Measurements from ENCODE around the gene ZNF3.

Gene ZNF3

DNA sequence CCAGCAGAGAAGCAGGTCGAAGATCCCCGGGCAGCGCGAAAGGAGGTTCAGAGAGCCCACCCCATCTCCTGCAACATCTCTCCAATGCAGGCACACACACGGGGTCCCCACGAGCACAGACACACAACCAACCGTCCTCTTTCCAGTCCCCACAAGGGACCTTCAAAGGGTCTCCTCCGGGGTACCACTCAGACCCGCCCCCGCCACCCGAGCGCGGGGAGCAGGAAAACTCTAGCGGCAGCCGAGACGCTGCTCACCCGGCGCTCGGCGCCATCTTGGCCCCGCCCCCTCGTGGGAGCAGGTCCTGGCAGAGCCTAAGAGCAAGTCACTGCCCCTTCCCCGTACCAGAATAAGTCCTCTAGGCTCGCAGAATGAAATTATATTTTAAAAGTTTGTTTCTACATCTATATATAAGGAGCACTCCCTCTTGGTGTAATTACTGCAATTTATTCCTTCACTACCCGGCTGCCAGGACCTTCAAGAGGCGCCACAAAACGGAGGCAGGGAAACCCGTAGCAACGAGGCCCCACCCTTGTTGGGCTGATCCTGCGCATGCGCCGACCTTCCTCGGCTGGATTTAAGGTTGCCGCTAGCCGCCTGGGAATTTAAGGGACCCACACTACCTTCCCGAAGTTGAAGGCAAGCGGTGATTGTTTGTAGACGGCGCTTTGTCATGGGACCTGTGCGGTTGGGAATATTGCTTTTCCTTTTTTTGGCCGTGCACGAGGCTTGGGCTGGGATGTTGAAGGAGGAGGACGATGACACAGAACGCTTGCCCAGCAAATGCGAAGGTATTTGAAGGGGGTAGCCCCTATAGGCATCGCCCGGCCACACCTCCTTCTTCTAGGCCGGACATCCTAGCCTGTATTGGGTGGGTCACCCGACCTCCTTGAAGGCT is 37.8 kb upstream of the ZNF3 start, which contains the start of the genes CNPY4 and TAF6:
TSS of gene CNPY4 (plus strand) at position 563 of the 898 bp plus-strand sequence. CDS start at position 674, 111 bp downstream.
TSS of gene TAF6 (minus strand) at position 287 of the 898 bp plus-strand sequence. CDS start 5,149 bp downstream, outside the sequence.
- H3K9ac ChIP-seq (ENCODE audit: insufficient read length, low read depth) = peak within 1 kb of the TSS; percentile 96
- peak within 1 kb of the TSS; percentile 87 for H3K4me3 ChIP-seq (ENCODE audit: insufficient read length, low read depth)
- no peak for TF ChIP-seq SUZ12 (IDR thresholded peaks at IDR 0.05; ENCODE audit: extremely low read depth, insufficient read depth, insufficient read length)
- TF ChIP-seq YY1 (IDR thresholded peaks at IDR 0.05; ENCODE audit: insufficient read depth, insufficient read length) = peak; percentile 90
- no peak for TF ChIP-seq ZNF274 (IDR thresholded peaks at IDR 0.05; ENCODE audit: low read depth, low read length)
- H3K27me3 ChIP-seq (ENCODE audit: insufficient read depth, insufficient read length) = no peaks in the 10 kb centered on the region
- no peaks in the 10 kb centered on the region for H3K4me1 ChIP-seq (ENCODE audit: insufficient read depth, insufficient read length)
- peaks cover 23% of the 10 kb centered on the region for H3K36me3 ChIP-seq (ENCODE audit: insufficient read depth, insufficient read length, low read length)
- DNase-seq (ENCODE audit: low read depth, low spot score) = peak; percentile 94
- no peaks in the 10 kb centered on the region for H3K9me3 ChIP-seq (ENCODE audit: insufficient read depth, low read length)

GRCh38 chr7:100118388-100119071 is 37.0 kb upstream of the ZNF3 start:
- H3K4me1 ChIP-seq (ENCODE audit: insufficient read depth, insufficient read length) = no peaks in the 10 kb centered on the region
- DNase-seq (ENCODE audit: low read depth, low spot score) = no peak
- no peak for TF ChIP-seq ZNF274 (IDR thresholded peaks at IDR 0.05; ENCODE audit: low read depth, low read length)
- TF ChIP-seq YY1 (IDR thresholded peaks at IDR 0.05; ENCODE audit: insufficient read depth, insufficient read length) = no peak
- no peak for TF ChIP-seq SUZ12 (IDR thresholded peaks at IDR 0.05; ENCODE audit: extremely low read depth, insufficient read depth, insufficient read length)
- H3K9me3 ChIP-seq (ENCODE audit: insufficient read depth, low read length) = no peaks in the 10 kb centered on the region
- H3K36me3 ChIP-seq (ENCODE audit: insufficient read depth, insufficient read length, low read length) = peaks cover 29% of the 10 kb centered on the region
- H3K27me3 ChIP-seq (ENCODE audit: insufficient read depth, insufficient read length) = no peaks in the 10 kb centered on the region
- peak overlapping the region; percentile 87 for H3K4me3 ChIP-seq (ENCODE audit: insufficient read length, low read depth)
- H3K9ac ChIP-seq (ENCODE audit: insufficient read length, low read depth) = peak overlapping the region; percentile 96

DNA sequence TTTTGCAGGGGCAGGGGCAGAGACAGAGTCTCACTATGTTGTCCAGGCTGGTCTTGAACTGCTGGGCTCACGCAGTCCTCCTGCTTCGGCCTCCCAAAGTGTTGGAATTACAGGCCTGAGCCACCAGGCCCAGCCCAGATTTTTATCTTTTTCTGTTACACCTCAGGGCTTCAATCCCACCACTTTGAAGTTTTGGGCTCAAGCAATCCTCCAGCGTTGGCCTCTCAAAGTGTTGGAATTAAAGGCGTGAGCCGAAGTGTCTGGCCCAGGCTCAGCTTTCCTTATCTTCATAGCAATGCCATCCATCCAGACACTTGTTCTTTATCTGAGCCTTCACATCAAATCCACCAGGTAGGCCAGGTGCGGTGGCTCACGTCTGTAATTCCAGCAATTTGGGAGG is 33.5 kb upstream of the ZNF3 start:
- Histone ChIP-seq H3K9ac (ENCODE audit: insufficient read length, low read depth) (no peak overlapping the region), H3K36me3 (ENCODE audit: insufficient read depth, insufficient read length, low read length) (peaks cover 50% of the 10 kb centered on the region), H3K4me3 (ENCODE audit: insufficient read length, low read depth) (no peak overlapping the region), H3K27me3 (ENCODE audit: insufficient read depth, insufficient read length) (no peaks in the 10 kb centered on the region), H3K4me1 (ENCODE audit: insufficient read depth, insufficient read length) (no peaks in the 10 kb centered on the region), H3K9me3 (ENCODE audit: insufficient read depth, low read length) (no peaks in the 10 kb centered on the region)
- no peak for DNase-seq (ENCODE audit: low read depth, low spot score)
- TF ChIP-seq SUZ12 (IDR thresholded peaks at IDR 0.05; ENCODE audit: extremely low read depth, insufficient read depth, insufficient read length) = no peak
- TF ChIP-seq ZNF274 (IDR thresholded peaks at IDR 0.05; ENCODE audit: low read depth, low read length) = no peak
- no peak for TF ChIP-seq YY1 (IDR thresholded peaks at IDR 0.05; ENCODE audit: insufficient read depth, insufficient read length)

DNA sequence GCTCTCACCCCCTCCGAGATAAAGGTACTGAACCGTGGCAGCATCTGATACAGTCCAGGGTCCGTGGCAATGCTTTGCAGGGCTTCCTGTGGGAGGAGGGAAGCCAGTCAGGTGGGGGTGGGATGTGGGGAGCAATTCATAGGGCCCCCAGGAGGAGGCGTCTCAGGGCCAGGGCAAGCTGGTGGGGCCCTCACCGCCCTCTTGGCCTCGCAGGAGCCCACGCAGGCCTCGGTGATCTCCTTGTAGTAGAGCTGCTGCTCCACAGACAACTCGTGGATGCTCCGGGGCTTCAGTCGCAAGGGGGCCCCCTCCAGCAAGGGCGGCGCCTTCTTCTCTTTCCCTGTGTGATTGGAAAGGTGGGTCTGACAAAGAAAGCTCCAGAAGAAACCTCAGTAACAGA is 30.4 kb upstream of the ZNF3 start:
- no peak overlapping the region for H3K4me3 ChIP-seq (ENCODE audit: insufficient read length, low read depth)
- H3K9ac ChIP-seq (ENCODE audit: insufficient read length, low read depth) = no peak overlapping the region
- H3K36me3 ChIP-seq (ENCODE audit: insufficient read depth, insufficient read length, low read length) = peaks cover 79% of the 10 kb centered on the region
- no peak for DNase-seq (ENCODE audit: low read depth, low spot score)
- TF ChIP-seq ZNF274 (IDR thresholded peaks at IDR 0.05; ENCODE audit: low read depth, low read length) (no peak), YY1 (IDR thresholded peaks at IDR 0.05; ENCODE audit: insufficient read depth, insufficient read length) (no peak), SUZ12 (IDR thresholded peaks at IDR 0.05; ENCODE audit: extremely low read depth, insufficient read depth, insufficient read length) (no peak)
- no peaks in the 10 kb centered on the region for H3K27me3 ChIP-seq (ENCODE audit: insufficient read depth, insufficient read length)
- no peaks in the 10 kb centered on the region for H3K9me3 ChIP-seq (ENCODE audit: insufficient read depth, low read length)
- H3K4me1 ChIP-seq (ENCODE audit: insufficient read depth, insufficient read length) = no peaks in the 10 kb centered on the region

GRCh38 chr7:100111156-100111555 is 29.6 kb upstream of the ZNF3 start:
- peaks cover 80% of the 10 kb centered on the region for H3K36me3 ChIP-seq (ENCODE audit: insufficient read depth, insufficient read length, low read length)
- H3K9me3 ChIP-seq (ENCODE audit: insufficient read depth, low read length) = no peaks in the 10 kb centered on the region
- no peak overlapping the region for H3K9ac ChIP-seq (ENCODE audit: insufficient read length, low read depth)
- H3K4me3 ChIP-seq (ENCODE audit: insufficient read length, low read depth) = no peak overlapping the region
- TF ChIP-seq ZNF274 (IDR thresholded peaks at IDR 0.05; ENCODE audit: low read depth, low read length) = no peak
- TF ChIP-seq YY1 (IDR thresholded peaks at IDR 0.05; ENCODE audit: insufficient read depth, insufficient read length) = no peak
- no peak for TF ChIP-seq SUZ12 (IDR thresholded peaks at IDR 0.05; ENCODE audit: extremely low read depth, insufficient read depth, insufficient read length)
- no peaks in the 10 kb centered on the region for H3K27me3 ChIP-seq (ENCODE audit: insufficient read depth, insufficient read length)
- no peaks in the 10 kb centered on the region for H3K4me1 ChIP-seq (ENCODE audit: insufficient read depth, insufficient read length)
- DNase-seq (ENCODE audit: low read depth, low spot score) = no peak

DNA sequence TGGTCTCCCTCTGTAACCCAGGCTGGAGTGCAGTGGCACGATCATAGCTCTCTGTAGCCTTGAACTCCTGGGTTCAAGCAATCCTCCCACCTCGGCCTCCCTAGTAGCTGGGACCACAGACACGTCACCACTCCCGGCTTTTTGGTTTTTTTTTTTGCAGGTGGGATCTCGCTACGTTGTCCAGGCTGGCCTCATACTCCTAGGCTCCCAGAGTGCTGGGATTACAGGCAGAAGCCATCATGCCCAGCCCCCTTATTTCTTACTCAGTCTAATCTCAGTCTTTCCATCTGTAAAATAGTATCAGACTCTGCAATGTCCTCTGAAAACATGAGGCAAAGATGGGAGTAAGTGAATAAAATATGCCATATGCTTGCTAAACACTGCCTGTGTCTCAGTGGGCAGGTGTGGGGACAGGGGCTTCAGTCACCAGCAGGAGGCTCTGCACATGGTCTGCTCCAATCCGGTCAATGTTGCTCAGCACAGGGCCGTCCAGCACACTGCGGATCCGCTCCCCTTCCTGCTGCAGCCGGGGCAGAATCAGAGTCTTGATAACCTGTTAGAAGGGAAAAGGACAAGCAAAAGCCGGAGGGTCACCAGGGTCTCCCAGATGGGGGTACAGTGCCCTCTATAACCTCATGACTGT is 28.1 kb upstream of the ZNF3 start:
- no peaks in the 10 kb centered on the region for H3K9me3 ChIP-seq (ENCODE audit: insufficient read depth, low read length)
- H3K4me3 ChIP-seq (ENCODE audit: insufficient read length, low read depth) = no peak overlapping the region
- H3K27me3 ChIP-seq (ENCODE audit: insufficient read depth, insufficient read length) = no peaks in the 10 kb centered on the region
- no peaks in the 10 kb centered on the region for H3K4me1 ChIP-seq (ENCODE audit: insufficient read depth, insufficient read length)
- no peak overlapping the region for H3K9ac ChIP-seq (ENCODE audit: insufficient read length, low read depth)
- TF ChIP-seq YY1 (IDR thresholded peaks at IDR 0.05; ENCODE audit: insufficient read depth, insufficient read length) (no peak), ZNF274 (IDR thresholded peaks at IDR 0.05; ENCODE audit: low read depth, low read length) (no peak), SUZ12 (IDR thresholded peaks at IDR 0.05; ENCODE audit: extremely low read depth, insufficient read depth, insufficient read length) (no peak)
- no peak for DNase-seq (ENCODE audit: low read depth, low spot score)
- H3K36me3 ChIP-seq (ENCODE audit: insufficient read depth, insufficient read length, low read length) = peaks cover 85% of the 10 kb centered on the region

Data from NT2/D1 (cell line).